GM06990 (cell line): Measurements from ENCODE around the gene TANGO6.

Source experiments
- DNase-seq: peaks from one replicate; pipeline ENCODE4 v3.0.0-alpha.2; 2011; ENCODE audit not compliant: insufficient read length; ENCODE audit errors: extremely low read depth
- H3K27me3 ChIP-seq: replicated peaks from 2 replicates; pipeline ENCODE4 v1.6.0; 2011; ENCODE audit warnings: low read length; ENCODE audit not compliant: control insufficient read depth, insufficient read depth
- H3K36me3 ChIP-seq: 2 replicates; pipeline ENCODE4 v1.5.1; 2011; ENCODE audit warnings: low read length; ENCODE audit not compliant: control insufficient read depth, insufficient read depth
- H3K4me3 ChIP-seq: replicated peaks from 2 replicates; pipeline ENCODE4 v1.5.1; 2011; ENCODE audit warnings: low read depth, mild to moderate bottlenecking, control low read depth, low read length
- CTCF ChIP-seq: IDR thresholded peaks from 2 replicates; pipeline ENCODE4 v1.5.1; 2011; ENCODE audit warnings: low read length, control low read depth, mild to moderate bottlenecking, inconsistent platforms; ENCODE audit not compliant: insufficient read depth, poor library complexity, severe bottlenecking

TANGO6 gene

GRCh38 chr16:68850481-68850880 lies 7.2 kb downstream of the TANGO6 start:
- no peak for TF ChIP-seq CTCF
- H3K36me3 ChIP-seq = no peaks in the 10 kb centered on the region
- no peak overlapping the region for H3K4me3 ChIP-seq
- H3K27me3 ChIP-seq = no peaks in the 10 kb centered on the region
- DNase-seq = no peak

- no peaks in the 10 kb centered on the region for H3K36me3 ChIP-seq
- no peaks in the 10 kb centered on the region for H3K27me3 ChIP-seq
- DNase-seq = no peak
- TF ChIP-seq CTCF = no peak
- no peak overlapping the region for H3K4me3 ChIP-seq
Measured at GRCh38 chr16:68851601-68852000, 8.3 kb downstream of the TANGO6 start.

- TF ChIP-seq CTCF = no peak
- Histone ChIP-seq H3K36me3 (peaks cover 5% of the 10 kb centered on the region), H3K27me3 (no peaks in the 10 kb centered on the region), H3K4me3 (no peak overlapping the region)
- no peak for DNase-seq
Measured at GRCh38 chr16:68857479-68857878, 14.1 kb downstream of the TANGO6 start.

- no peaks in the 10 kb centered on the region for H3K27me3 ChIP-seq
- TF ChIP-seq CTCF = no peak
- no peak for DNase-seq
- H3K4me3 ChIP-seq = no peak overlapping the region
- H3K36me3 ChIP-seq = peaks cover 6% of the 10 kb centered on the region
Measured at GRCh38 chr16:68859828-68860227, 16.5 kb downstream of the TANGO6 start.

- DNase-seq = no peak
- Histone ChIP-seq H3K27me3 (no peaks in the 10 kb centered on the region), H3K36me3 (peaks cover 6% of the 10 kb centered on the region), H3K4me3 (no peak overlapping the region)
- TF ChIP-seq CTCF = no peak
Measured at GRCh38 chr16:68860978-68861892, 17.9 kb downstream of the TANGO6 start.
